Measurements from ENCODE around the gene LHFPL2.

LHFPL2 gene

GRCh38 chr5:78534148-78534904 lies 114.2 kb downstream of the LHFPL2 start:
- no peaks in the 10 kb centered on the region for H3K9me3 ChIP-seq
- no peaks in the 10 kb centered on the region for H3K27me3 ChIP-seq
- H3K4me3 ChIP-seq: no peak overlapping the region
- H3K27ac ChIP-seq: no peak overlapping the region
- H3K9ac ChIP-seq: no peak overlapping the region
- TF ChIP-seq Cebpa-rat (IDR thresholded peaks at IDR 0.05): no peak
- H4K20me1 ChIP-seq: no peaks in the 10 kb centered on the region
- no peak overlapping the region for H3K4me2 ChIP-seq
- H3K4me1 ChIP-seq: no peaks in the 10 kb centered on the region
- H3K36me3 ChIP-seq: no peaks in the 10 kb centered on the region

GRCh38 chr5:78533356-78533755 lies 115.2 kb downstream of the LHFPL2 start:
- no peak for TF ChIP-seq Cebpa-rat (IDR thresholded peaks at IDR 0.05)
- Histone ChIP-seq H3K4me2 (no peak overlapping the region), H3K9me3 (no peaks in the 10 kb centered on the region), H3K4me3 (no peak overlapping the region), H3K9ac (no peak overlapping the region), H3K27me3 (no peaks in the 10 kb centered on the region), H3K36me3 (no peaks in the 10 kb centered on the region), H3K27ac (no peak overlapping the region), H4K20me1 (no peaks in the 10 kb centered on the region), H3K4me1 (no peaks in the 10 kb centered on the region)

DNA sequence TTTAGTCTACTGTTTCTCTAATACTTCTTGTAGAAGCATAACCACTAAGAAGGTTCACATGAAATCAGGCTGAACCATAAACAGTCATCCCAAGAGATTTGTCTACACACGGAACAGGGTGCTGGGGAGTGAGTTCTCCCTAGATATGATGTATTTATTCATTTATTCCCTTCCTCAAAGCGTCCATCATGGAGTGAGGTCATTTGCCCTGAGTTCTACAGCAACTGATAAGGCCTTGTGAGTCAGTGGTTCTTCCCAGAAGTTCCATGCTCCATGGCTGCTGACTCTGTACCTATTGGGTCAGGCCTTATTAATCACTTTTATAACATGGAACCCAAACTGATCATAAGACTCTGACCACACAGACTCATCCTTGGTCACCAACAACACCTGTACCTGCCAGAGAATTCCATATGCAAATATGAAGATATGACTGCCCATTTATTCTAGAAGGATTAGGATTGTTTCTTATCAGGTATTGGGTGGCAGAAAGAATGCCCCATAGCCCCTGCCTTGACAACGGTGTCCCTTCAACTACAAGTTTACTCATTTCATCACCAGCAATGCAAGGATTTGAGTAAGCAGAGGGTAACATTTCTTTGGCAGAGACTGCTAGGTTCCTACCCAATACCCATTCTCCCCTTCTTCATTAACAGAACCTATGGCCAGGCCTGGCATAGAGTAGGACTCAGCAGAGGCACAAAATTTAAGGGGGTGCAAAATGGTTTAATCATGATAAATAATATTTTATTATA lies 118.1 kb downstream of the LHFPL2 start:
- Histone ChIP-seq H4K20me1 (no peaks in the 10 kb centered on the region), H3K4me2 (no peak overlapping the region), H3K9ac (no peak overlapping the region), H3K9me3 (no peaks in the 10 kb centered on the region), H3K27me3 (no peaks in the 10 kb centered on the region), H3K36me3 (no peaks in the 10 kb centered on the region), H3K4me3 (no peak overlapping the region), H3K27ac (no peak overlapping the region), H3K4me1 (no peaks in the 10 kb centered on the region)
- TF ChIP-seq Cebpa-rat (IDR thresholded peaks at IDR 0.05): no peak

DNA sequence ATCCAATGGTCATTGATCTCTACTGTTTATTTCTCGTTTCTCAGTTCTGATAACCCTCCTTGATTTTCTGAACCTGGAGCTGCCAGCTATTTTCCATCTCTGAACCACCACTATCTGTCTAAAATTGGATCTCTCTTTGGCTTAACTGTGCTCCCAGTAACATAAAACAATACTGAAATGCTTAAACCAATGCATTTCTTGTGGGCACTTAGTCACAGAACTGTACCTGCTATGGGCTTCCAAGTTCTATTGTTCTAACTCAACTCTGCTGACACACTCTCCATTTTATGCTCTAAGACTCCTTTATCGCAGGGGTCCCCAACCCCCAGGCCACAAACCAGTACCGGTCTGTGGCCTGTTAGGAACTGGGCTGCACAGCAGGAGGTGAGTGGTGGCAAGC lies 120.6 kb downstream of the LHFPL2 start:
- Histone ChIP-seq H3K4me3 (no peak overlapping the region), H3K36me3 (no peaks in the 10 kb centered on the region), H4K20me1 (no peaks in the 10 kb centered on the region), H3K4me1 (no peaks in the 10 kb centered on the region), H3K4me2 (no peak overlapping the region), H3K27me3 (no peaks in the 10 kb centered on the region), H3K9me3 (no peaks in the 10 kb centered on the region), H3K9ac (no peak overlapping the region), H3K27ac (no peak overlapping the region)
- TF ChIP-seq Cebpa-rat (IDR thresholded peaks at IDR 0.05): no peak

- no peaks in the 10 kb centered on the region for H3K27me3 ChIP-seq
- H3K36me3 ChIP-seq: no peaks in the 10 kb centered on the region
- TF ChIP-seq Cebpa-rat (IDR thresholded peaks at IDR 0.05): no peak
- no peak overlapping the region for H3K4me2 ChIP-seq
- H3K4me1 ChIP-seq: no peaks in the 10 kb centered on the region
- H4K20me1 ChIP-seq: no peaks in the 10 kb centered on the region
- no peak overlapping the region for H3K9ac ChIP-seq
- H3K27ac ChIP-seq: no peak overlapping the region
- H3K4me3 ChIP-seq: no peak overlapping the region
- no peaks in the 10 kb centered on the region for H3K9me3 ChIP-seq
These were observed 121.3 kb downstream of the LHFPL2 start for GRCh38 chr5:78527054-78527859.

DNA sequence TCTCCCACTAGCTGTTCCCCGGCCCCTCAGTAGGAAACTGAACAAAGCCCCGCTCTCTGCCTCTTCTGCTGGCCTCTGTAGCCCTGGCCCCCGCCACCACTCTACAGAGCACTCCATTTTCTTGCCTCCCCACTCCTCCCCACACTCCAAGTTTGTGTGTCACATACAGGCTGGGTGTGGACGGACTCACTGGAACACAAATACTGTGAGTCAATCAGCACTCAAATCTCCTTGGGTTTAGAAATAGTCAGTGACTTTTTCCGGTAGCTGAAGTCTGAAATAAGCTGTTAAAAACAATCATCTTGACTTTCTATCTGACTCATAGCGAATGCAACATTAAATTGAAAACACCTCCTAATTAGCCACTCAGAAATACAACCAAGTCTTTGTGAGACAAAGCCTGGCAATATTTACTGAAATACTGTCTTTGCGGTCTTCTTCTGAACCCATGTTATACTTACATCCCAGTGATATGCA lies 122.5 kb downstream of the LHFPL2 start:
- Histone ChIP-seq H3K9me3 (no peaks in the 10 kb centered on the region), H3K4me3 (no peak overlapping the region), H3K36me3 (no peaks in the 10 kb centered on the region), H3K4me2 (no peak overlapping the region), H3K27ac (no peak overlapping the region), H3K9ac (no peak overlapping the region), H3K27me3 (no peaks in the 10 kb centered on the region), H4K20me1 (no peaks in the 10 kb centered on the region), H3K4me1 (no peaks in the 10 kb centered on the region)
- no peak for TF ChIP-seq Cebpa-rat (IDR thresholded peaks at IDR 0.05)

DNA sequence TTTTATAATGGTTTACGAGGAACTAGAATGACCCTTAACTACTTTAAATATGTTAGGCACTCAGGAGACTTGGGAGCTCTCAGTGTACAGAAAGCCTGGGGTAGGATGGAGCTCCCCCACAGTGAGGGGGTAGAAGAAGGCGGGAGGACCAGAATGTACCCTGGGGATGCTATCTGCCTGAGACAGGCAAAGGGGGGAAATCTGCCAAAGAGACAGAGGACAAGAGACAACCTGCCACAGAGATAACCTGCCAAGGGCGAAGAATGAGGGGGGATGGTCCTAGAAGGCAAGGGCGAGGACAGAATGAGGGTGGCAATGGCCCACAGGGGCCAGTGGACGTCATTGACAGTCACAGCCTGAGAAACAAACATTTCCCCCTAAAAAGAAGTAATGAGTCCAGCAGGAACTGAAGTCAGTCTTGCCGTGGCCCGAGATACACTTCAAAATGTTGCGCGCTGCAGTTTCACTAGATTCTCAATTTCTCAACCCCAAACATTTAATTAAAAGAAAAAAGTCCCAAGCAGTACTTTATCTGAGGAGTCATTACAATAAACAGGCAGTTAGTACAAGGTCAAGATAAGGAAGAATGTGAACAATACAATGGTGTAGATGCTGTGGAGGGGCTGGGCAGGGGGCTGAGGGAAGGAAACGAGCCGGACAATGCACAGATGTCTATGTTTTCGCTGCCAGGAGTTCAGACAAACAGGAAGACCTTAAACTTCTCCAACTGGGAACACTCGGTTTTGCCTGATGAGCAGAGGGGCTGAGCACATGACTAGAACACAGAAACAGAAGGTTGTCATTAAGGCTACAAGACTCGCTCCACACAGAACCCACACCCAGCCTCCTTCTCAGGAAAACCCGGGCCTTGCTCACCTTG lies 125.0 kb downstream of the LHFPL2 start:
- Histone ChIP-seq H3K4me1 (peaks cover 7% of the 10 kb centered on the region; the same call in 1 of the 2 replicates), H4K20me1 (no peaks in the 10 kb centered on the region), H3K9me3 (no peaks in the 10 kb centered on the region), H3K9ac (no peak overlapping the region), H3K4me2 (no peak overlapping the region), H3K27ac (no peak overlapping the region), H3K27me3 (no peaks in the 10 kb centered on the region), H3K36me3 (no peaks in the 10 kb centered on the region), H3K4me3 (no peak overlapping the region)
- no peak for TF ChIP-seq Cebpa-rat (IDR thresholded peaks at IDR 0.05)

- no peaks in the 10 kb centered on the region for H3K27me3 ChIP-seq
- peaks cover 7% of the 10 kb centered on the region; the same call in 1 of the 2 replicates for H3K4me1 ChIP-seq
- H3K4me3 ChIP-seq: no peak overlapping the region
- H3K4me2 ChIP-seq: no peak overlapping the region
- no peaks in the 10 kb centered on the region for H3K36me3 ChIP-seq
- no peaks in the 10 kb centered on the region for H3K9me3 ChIP-seq
- no peak for TF ChIP-seq Cebpa-rat (IDR thresholded peaks at IDR 0.05)
- no peak overlapping the region for H3K27ac ChIP-seq
- H3K9ac ChIP-seq: no peak overlapping the region
- H4K20me1 ChIP-seq: no peaks in the 10 kb centered on the region
These were observed 125.9 kb downstream of the LHFPL2 start for GRCh38 chr5:78522476-78523260.

All from BLaER1 (cell line).